ENCODE data around the gene TMEM178B.

Gene TMEM178B

DNA sequence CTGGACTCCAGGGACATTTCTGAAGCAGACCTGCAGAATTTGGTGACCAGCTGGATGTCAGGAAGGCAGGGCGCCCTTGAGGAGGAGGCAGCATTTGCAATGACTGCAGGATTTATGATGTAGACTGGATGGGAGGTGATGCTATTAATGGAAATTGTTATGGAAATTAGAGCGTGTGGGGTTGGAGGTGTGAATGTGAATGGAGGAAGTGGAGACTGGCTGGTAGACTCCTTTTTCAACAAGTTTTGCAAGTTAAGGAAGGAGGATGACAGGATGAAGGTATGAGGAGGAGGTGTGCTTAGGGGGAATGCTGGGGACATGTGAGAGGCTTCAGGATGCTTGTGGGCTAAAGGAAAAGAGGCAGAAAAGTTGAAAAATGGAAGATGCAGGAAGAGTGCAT, 137.0 kb downstream of the TMEM178B start:
- FAIRE-seq (no peak), DNase-seq (ENCODE audit: insufficient read length, low spot score) (no peak)

DNA sequence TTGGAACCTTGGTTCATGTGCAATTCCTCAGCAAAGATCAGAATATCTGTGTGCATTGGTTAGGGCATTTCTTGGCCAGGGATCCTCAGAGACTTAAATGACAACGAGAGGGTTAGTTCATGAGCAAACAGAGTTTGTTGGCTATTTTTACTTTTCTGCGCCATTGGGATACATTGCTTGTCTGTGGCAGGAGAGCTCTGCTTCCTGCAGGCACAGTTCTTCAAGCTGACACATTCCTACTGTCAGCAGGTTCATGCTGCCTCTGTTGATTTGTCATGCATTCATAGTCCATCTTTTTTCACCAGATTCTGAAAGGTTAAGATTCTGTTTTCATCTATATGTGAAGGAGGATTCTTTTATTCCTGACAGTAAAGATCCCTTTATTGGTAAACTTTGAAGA, 139.4 kb downstream of the TMEM178B start:
- FAIRE-seq (no peak), DNase-seq (ENCODE audit: insufficient read length, low spot score) (no peak)

DNA sequence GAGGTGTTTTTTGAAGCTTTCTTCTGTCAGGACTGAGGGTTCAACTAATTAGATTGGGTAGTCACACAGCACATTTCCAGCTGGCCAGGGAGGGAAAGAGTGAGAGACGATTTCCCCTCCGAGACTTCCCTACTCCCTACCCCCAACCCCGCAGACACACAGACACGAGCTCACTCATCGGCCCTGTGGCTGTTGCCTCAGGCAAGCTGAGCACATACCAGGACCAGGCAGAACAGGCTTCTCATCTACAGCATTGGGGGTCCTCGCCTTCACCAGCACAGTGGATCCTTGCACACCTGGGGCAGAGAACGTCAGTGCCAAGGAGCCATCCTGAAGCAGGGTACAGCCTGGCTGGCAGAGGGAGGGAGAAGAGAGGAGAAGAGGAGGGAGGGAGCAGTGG, 144.1 kb downstream of the TMEM178B start:
- DNase-seq (ENCODE audit: insufficient read length, low spot score) (no peak), FAIRE-seq (no peak)

DNA sequence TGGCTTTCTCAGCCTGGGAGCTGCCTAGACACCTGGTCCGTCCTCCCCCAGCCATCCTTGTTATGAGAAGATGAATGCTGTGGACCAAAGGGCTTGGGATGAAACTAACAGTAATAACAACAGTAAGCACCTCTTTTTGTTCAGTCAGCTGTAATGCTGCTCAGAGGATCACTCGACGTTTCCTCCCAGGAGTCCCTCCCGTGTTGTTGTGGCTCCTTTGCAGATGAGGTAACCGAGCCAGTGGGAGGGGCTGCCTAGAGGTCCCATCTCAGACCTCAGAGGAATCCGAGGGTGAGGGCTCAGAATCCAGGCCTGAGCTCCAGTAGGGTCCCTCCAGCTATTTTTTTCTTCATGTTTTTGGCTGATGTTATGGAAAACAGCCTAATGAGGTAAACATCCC, 145.1 kb downstream of the TMEM178B start:
- no peak for FAIRE-seq
- no peak for DNase-seq (ENCODE audit: insufficient read length, low spot score)

DNA sequence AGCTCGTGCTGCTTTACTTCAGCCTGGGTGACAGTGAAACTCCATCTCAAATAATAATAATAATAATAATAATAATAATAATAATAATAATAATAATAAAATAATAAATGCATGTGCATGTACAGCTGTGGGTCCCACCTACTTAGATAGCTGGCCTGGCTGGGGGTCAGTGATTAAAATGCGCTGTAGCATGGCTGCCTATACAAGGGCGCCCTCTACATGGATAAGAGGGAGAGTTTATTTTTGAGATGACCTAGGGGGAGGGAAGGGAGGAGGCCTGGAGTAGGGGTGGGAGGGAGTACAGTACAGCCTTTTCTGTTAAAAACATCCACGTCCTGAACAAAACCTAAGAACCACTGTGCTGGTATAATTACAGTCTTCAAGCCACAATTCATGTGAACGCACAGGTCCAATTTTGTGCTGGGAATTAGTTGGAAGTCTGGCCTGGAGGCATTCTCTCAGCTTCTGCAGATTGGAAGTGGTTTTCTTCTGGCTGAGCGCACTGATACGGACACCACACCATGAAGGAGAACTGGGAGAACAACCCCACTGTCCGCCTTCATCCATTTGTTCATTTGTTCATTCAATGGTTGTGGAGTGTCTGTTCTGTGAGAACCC, 146.5 kb downstream of the TMEM178B start:
- FAIRE-seq: no peak

DNA sequence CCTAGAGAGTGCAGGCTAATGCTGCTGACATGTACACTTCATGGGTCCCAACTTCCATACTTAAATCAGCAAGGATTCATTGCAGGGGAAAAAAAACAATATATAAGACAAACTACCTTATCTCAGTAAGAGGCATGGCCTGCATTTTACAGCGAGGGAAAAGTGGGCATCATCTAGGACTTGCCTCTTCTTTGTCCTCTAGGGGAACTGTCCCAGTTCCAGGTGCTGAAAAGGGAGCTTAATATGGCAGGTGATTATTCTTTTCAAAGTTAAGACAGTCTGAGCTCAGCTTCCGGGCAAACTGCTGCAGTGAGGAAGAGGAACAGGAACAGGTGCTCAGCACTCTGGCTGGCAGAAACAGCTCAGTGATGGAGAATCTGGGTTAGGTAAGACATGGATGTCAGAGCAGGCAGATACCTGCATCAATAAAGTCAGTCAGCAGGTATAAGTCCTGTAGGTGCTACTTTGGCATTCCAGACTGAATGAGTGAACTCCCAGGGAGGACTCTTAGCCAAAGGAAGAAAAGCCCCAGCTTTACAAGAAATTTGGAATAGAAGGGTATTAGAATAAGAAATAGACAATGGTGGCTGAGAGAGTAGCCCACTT, 147.2 kb downstream of the TMEM178B start:
- no peak for FAIRE-seq
- no peak for DNase-seq (ENCODE audit: insufficient read length, low spot score)

More for the DNA sequence above, 146.5 kb downstream of the TMEM178B start:
- no peak for DNase-seq (ENCODE audit: insufficient read length, low spot score)

DNA sequence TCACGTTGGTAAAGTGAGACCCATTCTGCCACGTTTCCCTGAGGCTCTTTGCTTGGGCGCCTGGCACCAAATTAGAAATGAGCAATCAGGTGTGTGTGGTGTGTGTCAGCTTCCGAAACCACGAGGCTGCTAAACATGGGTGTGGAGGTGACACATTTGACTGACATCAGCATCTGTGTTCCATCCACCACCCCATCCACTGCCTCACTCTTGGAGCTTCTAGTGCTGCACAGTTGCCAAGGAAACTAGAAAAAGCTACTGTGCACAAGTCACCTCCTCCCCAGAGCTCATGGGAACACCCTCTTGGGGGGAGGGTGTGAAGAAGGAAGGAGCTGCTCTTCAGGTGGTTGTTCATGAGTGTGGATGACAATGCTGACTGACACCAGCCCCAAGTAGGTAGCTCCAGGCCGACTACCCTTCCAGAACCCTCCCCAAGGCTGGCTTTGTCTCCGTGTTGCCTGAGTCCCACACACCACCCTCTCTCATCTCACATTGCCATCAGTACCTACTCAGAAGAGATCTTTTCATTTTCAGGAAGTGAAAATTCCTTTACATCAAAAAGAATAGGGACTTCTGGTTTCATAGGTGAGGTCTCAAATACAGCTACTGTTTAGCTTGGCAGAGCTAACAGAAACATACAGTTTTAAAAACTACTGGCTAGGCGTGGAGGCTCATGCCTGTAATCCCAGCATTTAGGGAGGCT, 152.2 kb downstream of the TMEM178B start:
- FAIRE-seq (no peak), DNase-seq (ENCODE audit: insufficient read length, low spot score) (no peak)

DNA sequence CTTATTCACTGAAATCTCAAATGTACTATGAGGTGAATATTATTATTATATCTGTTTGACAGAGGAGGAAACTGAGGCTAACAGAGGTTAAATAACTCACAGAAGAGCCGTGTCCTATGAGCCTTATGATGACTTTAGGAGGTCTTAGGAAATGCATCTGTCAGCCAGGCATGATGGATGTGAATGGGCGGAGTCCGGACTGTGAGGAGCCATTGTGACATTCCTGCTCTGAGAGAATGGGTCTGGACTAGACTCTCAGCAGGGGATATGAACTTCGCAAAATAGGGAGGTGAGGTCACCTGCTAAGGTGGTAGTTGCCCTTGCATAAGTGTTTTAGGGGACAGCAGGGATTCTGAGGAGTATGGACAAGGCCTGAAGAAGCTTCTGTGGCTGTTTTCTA, 153.6 kb downstream of the TMEM178B start:
- no peak for FAIRE-seq

DNA sequence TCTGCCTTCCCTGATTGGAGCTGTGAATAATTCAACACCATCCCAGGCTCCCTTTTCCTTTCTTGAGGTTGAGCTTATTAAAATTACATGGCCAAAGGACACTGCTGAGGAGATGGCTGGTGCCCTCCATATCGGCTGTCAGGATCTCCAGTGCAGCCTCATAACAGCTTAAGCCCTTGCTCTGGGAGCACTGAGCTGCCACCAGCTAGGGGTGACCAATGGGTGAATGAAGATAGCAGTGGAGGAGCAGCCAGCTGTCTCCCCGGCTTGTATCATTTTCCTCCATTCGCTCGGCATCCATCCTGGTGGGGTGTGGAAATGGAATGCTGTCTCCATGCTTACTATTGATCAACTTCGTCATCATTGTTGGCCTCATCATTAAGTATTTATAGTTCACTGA, 154.6 kb downstream of the TMEM178B start:
- FAIRE-seq (no peak), DNase-seq (ENCODE audit: insufficient read length, low spot score) (no peak)

More for the DNA sequence above, 153.6 kb downstream of the TMEM178B start:
- no peak for DNase-seq (ENCODE audit: insufficient read length, low spot score)

DNA sequence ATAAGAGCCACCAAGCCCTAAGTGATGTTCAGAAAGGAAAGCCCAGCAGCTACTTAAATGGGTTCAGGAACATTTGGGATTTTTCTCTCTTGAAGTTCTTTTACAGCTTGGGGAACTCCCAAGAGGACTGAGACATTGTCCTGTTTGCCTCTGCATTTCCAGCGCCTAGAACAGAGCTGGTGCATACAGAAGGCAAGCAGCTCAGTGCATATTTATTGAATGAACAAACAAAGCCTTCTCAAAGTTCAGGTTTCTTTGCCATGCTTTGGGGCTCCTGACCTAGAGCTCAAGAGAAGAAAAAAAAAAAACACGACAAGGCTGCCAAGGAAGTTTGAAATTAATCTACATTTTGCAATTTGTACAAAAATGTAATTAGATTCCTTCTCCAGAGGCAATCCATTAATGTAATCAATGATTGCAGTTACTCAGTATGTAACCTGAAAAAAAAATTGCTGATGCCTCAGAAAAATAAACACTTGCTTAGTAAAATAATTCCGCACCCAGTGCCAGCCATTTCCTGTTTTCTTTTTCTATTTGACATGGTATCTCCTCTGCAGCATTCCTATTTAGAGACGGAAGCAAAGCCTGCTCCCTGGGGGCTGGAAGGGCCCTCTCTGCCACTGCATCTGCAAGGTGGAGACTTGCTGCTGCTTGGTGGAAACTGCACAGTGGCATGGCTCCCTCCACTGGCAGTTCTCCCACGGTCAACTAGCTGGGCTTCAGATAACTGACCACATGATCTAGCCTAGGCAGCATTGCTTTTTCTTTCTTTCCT, 157.3 kb downstream of the TMEM178B start:
- no peak for FAIRE-seq
- DNase-seq (ENCODE audit: insufficient read length, low spot score): no peak

DNA sequence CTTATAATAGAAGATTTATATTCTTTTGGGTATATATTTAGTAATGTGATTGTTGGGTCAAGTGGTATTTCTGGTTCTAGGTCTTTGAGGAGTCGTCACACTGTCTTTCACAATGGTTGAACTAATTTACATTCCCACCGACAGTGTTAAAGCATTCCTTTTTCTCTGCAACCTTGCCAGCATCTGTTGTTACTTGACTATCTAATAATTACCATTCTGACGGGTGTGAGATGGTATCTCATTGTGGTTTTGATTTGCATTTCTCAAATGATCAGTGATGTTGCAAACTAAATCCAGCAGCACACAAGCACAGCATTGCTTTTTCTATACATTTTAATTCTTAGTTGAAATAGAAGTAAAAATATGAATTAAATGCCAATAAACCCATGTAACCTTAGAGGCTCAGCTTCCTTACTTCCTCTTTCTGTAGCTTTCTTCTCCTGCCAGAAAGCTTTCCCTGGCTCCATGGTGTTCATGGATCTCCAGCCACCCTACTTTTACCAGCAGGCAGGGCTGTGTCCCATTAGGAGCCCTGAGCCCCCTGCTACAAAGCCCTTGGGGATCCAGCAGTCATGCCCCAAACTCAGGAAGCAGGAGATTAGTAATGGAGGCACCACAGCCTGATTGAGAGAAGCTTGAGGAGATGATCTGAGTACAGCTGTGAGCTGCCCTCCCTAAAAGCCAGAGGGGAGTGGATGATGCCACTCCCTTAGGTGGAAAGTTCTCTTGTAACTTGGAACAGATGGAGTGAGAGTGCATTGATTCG, 158.6 kb downstream of the TMEM178B start:
- DNase-seq (ENCODE audit: insufficient read length, low spot score) (no peak), FAIRE-seq (no peak)

DNA sequence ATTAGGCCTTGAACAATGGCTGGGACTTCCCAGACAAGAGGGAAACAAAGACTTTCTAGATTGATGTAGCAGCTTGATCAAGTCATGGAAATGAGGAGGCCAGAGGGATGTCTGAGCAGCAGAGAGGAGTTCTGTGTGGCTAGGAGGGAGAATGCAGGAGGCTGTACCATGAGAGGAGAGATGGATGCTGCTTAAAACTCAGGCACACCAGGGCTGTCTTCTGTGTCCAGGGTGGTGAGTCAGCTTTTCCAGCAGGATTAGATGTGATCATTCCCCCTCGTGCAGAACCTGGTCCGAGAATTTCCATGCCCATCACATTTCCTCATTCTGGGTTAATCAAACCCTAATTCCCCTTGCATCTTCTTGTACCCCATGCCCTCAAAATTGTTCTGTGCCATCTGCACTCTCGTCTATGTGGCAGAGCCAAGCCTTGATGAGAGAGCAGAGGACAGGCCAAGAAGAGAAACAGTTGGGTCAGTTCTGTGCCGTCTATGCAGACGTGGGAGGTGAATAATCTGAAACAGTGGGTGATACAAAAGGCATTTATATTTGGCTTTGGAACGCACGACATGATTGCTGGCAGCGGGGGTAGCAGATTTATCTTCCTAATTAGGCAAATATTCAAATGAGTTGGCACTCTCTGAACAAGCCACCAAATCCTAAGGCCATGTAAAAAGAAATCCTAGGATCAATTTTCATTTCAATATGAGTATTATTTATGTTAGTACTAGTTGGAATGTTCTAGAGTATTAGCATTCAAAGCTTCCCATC, 160.7 kb downstream of the TMEM178B start:
- FAIRE-seq: no peak
- no peak for DNase-seq (ENCODE audit: insufficient read length, low spot score)

DNA sequence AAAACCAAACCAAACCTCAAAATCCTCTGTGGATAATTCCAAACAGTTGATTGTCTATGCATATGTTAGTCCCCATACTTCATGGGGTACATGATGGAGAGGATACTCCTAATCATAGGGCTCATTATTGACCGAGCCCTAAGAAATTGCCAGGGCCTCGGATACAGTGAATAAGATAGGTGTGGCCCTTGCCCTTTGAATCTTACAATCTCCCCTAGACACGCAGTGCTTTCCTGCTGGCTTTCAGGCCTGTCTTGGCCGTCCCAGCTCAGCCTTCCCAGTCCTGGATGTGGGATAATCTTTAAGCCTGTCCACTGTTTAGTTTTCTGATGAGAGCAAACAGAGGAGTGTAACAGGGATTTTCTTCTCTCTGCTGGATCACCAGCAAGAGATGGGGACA, 161.8 kb downstream of the TMEM178B start:
- FAIRE-seq: no peak
- DNase-seq (ENCODE audit: insufficient read length, low spot score): no peak

DNA sequence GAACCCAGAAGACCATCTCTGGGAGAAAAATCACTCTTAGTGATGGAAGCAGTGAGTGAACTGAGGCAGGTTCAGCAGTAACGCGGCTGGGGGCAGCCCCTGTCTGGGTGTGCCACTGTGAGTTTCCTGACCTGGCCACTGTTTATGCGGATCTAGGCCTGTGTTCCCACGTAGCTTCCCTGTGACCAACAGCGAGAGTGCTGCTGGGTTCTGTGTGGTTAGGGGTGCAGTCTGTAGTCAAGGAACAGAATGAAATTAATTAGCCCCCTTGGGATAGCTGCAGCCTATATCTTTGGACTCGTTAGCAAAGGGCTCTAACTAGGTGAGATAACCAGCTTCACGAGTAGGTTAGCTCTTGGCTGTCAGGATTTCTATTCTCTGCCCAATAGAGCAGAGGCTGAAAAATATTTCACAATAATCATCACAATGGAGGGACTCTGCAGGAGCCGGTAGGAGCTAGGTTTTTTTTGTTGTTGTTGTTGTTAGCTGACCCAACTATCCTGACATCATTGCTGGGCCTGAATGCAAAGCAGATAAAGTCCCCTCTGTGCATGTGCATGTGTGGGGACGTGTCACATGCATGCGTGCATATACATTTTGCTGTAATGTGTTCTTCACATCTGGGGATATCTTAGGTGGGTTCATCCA, 164.9 kb downstream of the TMEM178B start:
- no peak for DNase-seq (ENCODE audit: insufficient read length, low spot score)
- no peak for FAIRE-seq

DNA sequence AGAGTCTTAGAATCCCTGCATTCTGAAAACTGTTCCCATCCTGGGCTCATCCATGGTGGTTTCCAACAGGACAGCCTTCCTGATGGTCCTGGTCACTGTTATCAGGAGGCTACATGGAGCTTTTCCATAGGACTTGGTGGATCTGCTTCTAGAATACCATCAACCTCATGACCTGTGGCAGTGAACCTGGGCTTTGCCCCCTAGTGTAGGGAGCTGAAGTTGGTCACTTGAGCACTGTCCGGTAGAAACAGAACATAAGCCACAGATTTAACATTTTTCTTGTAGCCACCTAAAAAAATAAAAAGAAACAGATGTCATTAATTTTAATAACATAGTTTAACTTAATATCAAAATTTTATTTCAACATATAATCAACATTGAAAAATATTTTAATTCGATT, 165.8 kb downstream of the TMEM178B start:
- FAIRE-seq: no peak
- DNase-seq (ENCODE audit: insufficient read length, low spot score): no peak

DNA sequence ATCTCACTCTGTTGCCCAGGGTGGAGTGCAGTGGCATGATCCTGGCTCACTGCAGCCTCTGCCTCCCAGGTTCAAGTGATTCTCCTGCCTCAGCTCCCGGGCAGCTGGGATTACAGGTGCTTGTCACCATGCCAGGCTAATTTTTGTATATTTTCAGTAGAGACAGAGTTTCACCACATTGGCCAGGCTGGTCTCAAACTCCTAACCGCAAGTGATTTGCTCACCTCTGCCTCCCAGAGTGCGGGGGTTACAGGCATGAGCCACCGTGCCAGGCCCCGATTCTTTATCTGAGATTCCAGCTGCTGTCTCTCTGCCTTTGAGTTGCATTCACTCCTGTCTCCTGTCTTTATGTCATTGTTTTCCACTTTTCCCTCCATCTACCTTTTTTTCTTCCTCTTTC, 168.7 kb downstream of the TMEM178B start:
- FAIRE-seq (no peak), DNase-seq (ENCODE audit: insufficient read length, low spot score) (no peak)

DNA sequence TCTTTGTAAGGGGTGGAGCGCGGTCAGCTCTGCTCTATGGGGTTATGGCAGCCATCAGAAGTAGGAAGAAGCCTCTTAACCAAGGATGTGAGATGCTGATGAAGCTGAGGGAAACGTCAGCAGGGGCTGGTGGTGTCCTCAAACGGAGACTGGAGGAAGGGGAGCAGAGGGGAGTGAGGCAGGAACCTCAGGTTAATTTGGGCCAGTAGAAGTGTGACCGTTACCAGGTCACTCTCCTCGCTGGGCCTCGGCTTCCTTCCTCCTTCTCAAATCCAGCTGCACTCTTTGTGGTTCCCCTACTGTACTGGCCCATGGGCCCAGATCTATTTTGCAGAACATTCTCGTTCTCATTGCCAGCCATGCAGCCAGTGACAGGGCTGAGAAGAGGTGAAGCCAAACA, 169.5 kb downstream of the TMEM178B start:
- FAIRE-seq: no peak
- no peak for DNase-seq (ENCODE audit: insufficient read length, low spot score)

DNA sequence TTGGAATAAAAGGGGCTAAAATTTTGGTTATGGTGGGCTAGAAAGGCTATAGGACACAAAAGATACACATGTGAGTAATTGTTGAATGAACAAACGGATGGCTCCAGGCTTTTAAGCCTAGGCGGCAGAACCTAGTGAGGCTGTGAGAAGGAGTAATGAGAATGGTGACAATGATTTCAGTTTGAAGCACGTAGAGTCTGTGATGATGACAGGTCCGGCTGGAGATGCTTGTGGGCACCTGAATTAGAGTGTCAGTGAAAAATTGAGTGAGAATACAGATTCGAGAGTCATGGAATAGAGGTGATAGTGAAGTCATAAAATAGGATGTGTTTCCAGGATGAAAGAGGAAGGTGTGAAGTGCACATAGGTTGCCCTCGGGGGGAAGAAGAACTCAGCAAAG, 170.6 kb downstream of the TMEM178B start:
- no peak for DNase-seq (ENCODE audit: insufficient read length, low spot score)
- FAIRE-seq: no peak

DNA sequence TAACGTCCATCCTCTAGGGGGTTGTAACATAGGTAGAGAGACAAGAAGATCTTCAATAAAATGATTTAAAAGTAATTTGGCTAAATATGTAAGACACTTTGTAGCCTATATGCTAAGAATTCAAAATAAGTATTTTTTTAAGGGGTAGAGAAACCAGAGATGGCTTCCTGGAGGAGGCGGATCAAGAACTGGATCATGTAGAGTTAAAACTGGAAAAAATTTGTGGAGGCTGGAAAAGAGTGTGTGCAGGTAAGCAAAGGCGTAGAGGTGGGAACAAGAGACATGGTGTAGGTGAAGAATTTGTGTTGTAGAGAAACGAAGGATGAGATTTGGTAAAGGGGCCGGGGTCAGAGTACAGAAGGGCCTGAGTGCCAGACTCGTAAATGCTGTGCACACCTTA, 172.6 kb downstream of the TMEM178B start:
- FAIRE-seq: no peak

DNA sequence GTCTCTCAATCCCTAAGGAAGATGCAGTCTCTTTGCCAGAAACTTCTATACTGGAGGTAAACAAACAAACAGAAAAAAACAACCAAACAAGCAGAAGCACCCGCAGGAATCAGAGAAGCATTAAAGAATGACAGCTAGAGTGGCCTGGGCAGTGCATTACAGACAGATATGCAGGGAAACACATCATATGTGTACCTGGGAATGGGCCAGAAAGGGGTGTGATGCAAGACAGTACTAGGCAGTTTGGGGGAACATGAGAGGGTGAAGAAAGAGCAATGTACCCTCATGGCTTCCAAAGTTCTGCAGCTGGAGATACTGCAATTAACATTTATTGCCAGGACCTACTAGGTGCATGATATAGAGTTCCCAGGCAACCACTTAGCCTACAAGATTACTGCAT, 177.3 kb downstream of the TMEM178B start:
- FAIRE-seq: no peak
- DNase-seq (ENCODE audit: insufficient read length, low spot score): no peak

More for the DNA sequence above, 172.6 kb downstream of the TMEM178B start:
- no peak for DNase-seq (ENCODE audit: insufficient read length, low spot score)
